ENCODE data around the gene GNAO1.
A peak's percentile ranks its signal among the peaks of the same experiment; 100 is the strongest.

GNAO1 gene

DNA sequence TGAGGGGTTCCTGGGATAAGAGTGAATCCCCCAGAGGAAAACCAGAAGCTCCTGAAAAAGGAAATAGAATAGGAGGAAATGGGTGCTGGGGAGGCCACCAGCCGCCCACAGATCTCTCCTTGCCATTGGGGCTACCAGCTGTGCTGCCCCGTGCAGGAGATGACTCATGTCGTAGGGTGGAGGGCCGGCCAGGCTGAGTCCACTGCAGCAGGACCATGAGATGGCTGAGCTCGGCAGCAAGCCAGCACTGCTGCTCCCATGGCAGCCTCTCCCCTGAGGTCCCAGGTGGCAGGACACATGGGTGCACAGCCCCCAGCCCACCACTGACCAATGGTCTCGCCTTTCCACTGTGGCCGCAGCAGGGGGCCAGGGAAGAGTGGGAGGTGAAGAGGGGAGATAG, 95.5 kb downstream of the GNAO1 start:
- H3K9me3 Mint-ChIP-seq = no peaks in the 10 kb centered on the region
- no peak overlapping the region for H3K27ac Mint-ChIP-seq
- H3K4me3 Mint-ChIP-seq = no peak overlapping the region
- H3K27me3 Mint-ChIP-seq (ENCODE audit: low read depth) = no peaks in the 10 kb centered on the region
- DNase-seq (ENCODE audit: low spot score) = no peak
- no peaks in the 10 kb centered on the region for H3K36me3 Mint-ChIP-seq (ENCODE audit: low read depth)
- no peaks in the 10 kb centered on the region for H3K4me1 Mint-ChIP-seq (ENCODE audit: low read depth)

DNA sequence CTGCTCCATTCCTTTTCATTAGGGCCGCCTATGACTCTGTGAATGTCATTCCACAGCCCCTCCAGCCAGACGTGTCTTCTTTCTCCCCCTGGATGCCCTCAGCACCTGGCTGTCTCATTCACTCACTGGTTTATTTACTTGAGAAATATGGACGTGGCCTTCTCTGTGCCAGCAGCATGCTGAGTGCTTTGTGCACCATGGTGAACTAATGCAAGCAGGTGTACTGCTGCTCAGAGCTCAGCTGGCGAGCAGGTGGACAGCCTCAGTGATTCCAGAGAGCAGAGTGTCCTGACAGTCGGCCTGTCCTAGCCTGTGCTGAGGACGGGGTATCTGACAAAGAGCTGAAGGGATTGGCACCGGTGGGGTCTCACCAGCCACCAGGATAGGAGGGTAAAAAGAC, 96.7 kb downstream of the GNAO1 start:
- Mint-ChIP-seq H3K27me3 (ENCODE audit: low read depth) (no peaks in the 10 kb centered on the region), H3K4me3 (no peak overlapping the region), H3K4me1 (ENCODE audit: low read depth) (no peaks in the 10 kb centered on the region), H3K36me3 (ENCODE audit: low read depth) (no peaks in the 10 kb centered on the region), H3K9me3 (no peaks in the 10 kb centered on the region), H3K27ac (no peak overlapping the region)
- DNase-seq (ENCODE audit: low spot score) = no peak

DNA sequence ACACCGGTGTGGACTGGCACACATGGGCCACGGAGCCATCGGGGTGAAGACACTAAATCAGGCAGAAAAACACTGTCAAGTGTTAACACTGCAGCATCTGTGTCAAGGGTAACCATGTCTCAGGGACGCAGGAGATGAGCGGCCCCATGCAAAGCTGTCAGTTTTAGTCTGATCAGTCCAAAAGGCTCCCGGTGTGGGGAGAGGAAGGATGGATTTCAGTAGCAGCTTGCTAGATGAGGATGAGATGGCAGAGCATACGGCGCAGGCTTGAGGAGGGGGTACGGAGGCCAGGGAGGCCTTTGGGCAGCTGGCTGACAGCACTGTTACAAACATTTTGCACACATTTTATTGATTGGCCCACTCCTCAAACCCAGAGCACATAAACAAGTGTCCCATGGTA, 98.1 kb downstream of the GNAO1 start:
- H3K36me3 Mint-ChIP-seq (ENCODE audit: low read depth) = no peaks in the 10 kb centered on the region
- H3K27me3 Mint-ChIP-seq (ENCODE audit: low read depth) = no peaks in the 10 kb centered on the region
- no peak overlapping the region for H3K27ac Mint-ChIP-seq
- H3K4me1 Mint-ChIP-seq (ENCODE audit: low read depth) = no peaks in the 10 kb centered on the region
- H3K9me3 Mint-ChIP-seq = no peaks in the 10 kb centered on the region
- H3K4me3 Mint-ChIP-seq = no peak overlapping the region
- no peak for DNase-seq (ENCODE audit: low spot score)

DNA sequence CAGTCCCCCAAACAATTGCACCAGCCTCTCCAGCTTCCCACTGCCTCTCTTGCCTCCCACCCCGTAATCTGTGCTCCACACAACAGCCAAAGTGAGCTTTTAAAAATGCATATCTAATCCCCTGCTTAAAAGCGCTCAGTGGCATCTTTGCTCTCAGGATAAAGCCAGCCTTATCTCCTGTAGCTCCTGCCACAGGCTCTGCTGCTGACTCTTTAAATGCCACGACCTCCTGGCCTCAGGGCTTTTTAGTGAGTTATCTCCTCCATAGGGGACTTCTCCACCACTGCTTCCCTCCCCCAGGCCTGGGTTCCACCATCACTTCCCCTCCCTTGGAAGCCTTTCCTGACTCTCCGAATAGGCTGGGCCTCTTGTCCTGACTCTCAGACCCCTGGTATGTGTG, 98.6 kb downstream of the GNAO1 start:
- no peak overlapping the region for H3K27ac Mint-ChIP-seq

DNA sequence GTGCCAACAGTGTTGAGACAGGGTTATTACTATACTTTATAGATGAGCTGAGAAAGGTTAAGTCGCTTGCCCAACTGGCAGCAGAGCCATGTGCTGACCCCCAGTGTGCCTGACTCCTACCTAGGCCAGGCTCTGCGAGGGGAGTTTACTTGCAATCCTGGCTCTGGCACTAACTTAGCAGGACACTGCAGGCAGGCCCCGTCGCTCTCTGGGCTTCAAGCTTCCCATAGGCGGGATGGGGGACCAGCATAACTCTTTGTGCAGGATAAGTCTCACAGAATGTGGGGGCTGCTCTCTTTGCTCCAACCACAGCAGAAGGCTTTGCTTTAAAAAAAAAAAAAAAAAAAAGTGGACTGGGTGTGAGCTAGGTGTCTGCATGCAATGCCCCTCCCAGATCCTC, 102.7 kb downstream of the GNAO1 start:
- Mint-ChIP-seq H3K36me3 (ENCODE audit: low read depth) (no peaks in the 10 kb centered on the region), H3K9me3 (no peaks in the 10 kb centered on the region), H3K4me1 (ENCODE audit: low read depth) (no peaks in the 10 kb centered on the region), H3K27ac (peak overlapping the region; percentile 28), H3K4me3 (no peak overlapping the region), H3K27me3 (ENCODE audit: low read depth) (peaks cover 4% of the 10 kb centered on the region)
- no peak for DNase-seq (ENCODE audit: low spot score)

More for the DNA sequence above, 98.6 kb downstream of the GNAO1 start:
- Mint-ChIP-seq H3K27me3 (ENCODE audit: low read depth) (peaks cover 2% of the 10 kb centered on the region), H3K4me3 (no peak overlapping the region), H3K36me3 (ENCODE audit: low read depth) (no peaks in the 10 kb centered on the region), H3K9me3 (no peaks in the 10 kb centered on the region), H3K4me1 (ENCODE audit: low read depth) (no peaks in the 10 kb centered on the region)
- no peak for DNase-seq (ENCODE audit: low spot score)

DNA sequence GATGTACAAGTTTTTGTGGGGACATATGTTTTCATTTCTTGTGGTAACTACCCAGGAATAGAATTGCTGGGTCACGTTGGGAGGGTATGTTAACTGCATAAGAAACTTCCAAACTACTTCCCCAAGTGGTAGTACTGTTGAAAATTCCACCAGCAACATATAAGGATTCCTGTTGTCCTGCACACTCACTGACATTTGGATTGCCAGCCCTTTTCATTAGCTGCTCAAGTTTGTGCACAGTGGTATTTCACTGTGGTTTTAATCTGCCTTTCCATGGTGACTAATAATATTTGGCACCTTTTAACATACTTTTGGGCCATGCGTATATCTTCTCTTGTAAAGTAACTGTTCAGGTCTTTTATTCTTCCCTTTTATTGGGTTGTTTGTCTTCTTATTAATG, 103.3 kb downstream of the GNAO1 start:
- Mint-ChIP-seq H3K4me1 (ENCODE audit: low read depth) (no peaks in the 10 kb centered on the region), H3K36me3 (ENCODE audit: low read depth) (no peaks in the 10 kb centered on the region), H3K27ac (peak overlapping the region; percentile 28), H3K4me3 (no peak overlapping the region), H3K9me3 (no peaks in the 10 kb centered on the region), H3K27me3 (ENCODE audit: low read depth) (peaks cover 4% of the 10 kb centered on the region)
- no peak for DNase-seq (ENCODE audit: low spot score)

DNA sequence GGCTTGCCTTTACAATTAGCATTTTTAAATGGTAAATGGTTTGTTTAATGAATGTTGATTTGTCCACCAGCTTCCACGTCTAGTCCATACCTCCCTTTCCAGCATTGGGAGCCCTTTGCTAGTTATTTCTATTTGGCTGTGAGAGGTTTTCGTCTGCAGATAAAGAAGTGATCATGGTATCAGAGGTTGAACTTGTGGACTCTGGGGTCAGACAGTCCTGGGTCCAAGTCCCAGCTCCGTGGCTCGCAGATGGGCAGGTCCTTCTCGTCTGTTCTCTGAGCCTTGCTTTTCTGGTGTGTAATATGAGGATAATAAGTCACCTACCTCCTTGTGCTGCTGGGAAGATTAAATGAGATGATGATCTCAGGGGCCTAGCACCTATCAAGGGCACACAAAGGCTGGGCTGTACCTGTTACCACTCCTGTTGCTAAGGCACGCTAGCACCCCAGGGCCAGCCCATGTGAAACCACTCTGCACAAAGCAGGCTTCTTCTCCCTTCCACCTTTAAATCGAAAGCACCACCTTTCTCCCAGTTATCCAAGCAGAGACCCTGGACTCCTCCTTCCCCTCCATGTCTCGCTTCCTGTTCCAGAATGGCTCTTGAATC, 103.9 kb downstream of the GNAO1 start:
- H3K27ac Mint-ChIP-seq = no peak overlapping the region

DNA sequence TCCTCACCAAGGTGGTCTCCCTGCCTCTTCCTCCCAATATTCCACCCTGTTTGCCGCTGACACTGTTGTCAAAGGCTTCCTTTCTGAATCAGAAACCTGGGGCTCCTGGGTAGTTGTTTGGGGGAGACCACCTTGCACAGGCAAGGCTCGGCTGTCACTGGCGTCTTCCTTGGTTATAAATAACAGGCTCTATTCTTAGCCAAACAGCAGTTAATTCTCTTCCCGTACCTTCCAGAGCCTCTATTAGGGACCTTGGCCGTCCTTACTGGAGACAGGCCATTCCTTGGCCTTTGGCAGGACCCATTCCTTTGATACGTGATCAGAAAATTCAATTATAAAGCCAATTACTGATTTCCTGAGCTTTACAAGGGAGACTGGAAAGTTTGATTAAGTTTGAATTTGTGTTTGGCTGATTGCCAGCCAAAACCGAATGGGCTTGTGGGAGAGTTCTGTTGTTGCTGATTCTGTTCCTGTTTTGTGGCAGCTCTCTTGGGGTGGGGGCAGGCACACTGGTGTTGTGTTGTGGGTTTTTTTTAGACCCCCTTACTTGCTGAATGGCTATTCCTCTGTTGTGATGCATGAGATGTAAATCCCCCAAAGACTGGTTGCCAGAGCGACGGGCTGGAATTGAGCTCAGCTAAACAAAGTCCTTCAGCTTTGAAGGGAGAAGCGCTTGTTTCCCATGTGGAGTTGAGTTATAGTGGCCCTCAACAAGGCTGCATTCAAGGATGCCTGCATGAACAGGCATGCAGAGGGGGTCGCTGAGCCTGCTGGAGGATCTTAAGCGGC, 104.6 kb downstream of the GNAO1 start:
- Mint-ChIP-seq H3K4me3 (no peak overlapping the region), H3K9me3 (no peaks in the 10 kb centered on the region), H3K27me3 (ENCODE audit: low read depth) (peaks cover 4% of the 10 kb centered on the region), H3K27ac (no peak overlapping the region), H3K36me3 (ENCODE audit: low read depth) (no peaks in the 10 kb centered on the region), H3K4me1 (ENCODE audit: low read depth) (no peaks in the 10 kb centered on the region)
- no peak for DNase-seq (ENCODE audit: low spot score)

More for the DNA sequence above, 103.9 kb downstream of the GNAO1 start:
- Mint-ChIP-seq H3K9me3 (no peaks in the 10 kb centered on the region), H3K4me1 (ENCODE audit: low read depth) (no peaks in the 10 kb centered on the region), H3K36me3 (ENCODE audit: low read depth) (no peaks in the 10 kb centered on the region), H3K27me3 (ENCODE audit: low read depth) (peaks cover 4% of the 10 kb centered on the region), H3K4me3 (no peak overlapping the region)
- DNase-seq (ENCODE audit: low spot score) = no peak

DNA sequence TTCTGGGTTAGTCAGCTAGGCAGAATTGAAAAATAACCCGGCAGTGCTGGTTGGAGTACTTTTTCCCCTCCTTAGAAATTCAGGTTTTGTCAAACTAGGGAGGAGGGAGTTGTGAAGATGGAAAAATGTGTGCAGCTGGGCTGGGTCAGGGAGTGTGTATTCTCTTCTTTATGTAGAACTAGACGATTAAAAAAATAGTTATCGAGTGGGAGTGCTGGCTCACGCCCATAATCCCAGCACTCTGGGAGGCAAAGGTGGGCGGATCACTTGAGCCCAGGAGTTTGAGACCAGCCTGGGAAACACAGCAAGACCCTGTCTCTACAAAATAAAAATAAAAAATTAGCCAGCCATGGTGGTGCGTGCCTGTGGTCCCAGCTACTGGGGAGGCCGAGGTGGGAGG, 106.4 kb downstream of the GNAO1 start:
- no peaks in the 10 kb centered on the region for H3K36me3 Mint-ChIP-seq (ENCODE audit: low read depth)
- H3K9me3 Mint-ChIP-seq = no peaks in the 10 kb centered on the region
- H3K27me3 Mint-ChIP-seq (ENCODE audit: low read depth) = peaks cover 4% of the 10 kb centered on the region
- no peaks in the 10 kb centered on the region for H3K4me1 Mint-ChIP-seq (ENCODE audit: low read depth)
- H3K4me3 Mint-ChIP-seq = no peak overlapping the region
- no peak for DNase-seq (ENCODE audit: low spot score)
- H3K27ac Mint-ChIP-seq = no peak overlapping the region

DNA sequence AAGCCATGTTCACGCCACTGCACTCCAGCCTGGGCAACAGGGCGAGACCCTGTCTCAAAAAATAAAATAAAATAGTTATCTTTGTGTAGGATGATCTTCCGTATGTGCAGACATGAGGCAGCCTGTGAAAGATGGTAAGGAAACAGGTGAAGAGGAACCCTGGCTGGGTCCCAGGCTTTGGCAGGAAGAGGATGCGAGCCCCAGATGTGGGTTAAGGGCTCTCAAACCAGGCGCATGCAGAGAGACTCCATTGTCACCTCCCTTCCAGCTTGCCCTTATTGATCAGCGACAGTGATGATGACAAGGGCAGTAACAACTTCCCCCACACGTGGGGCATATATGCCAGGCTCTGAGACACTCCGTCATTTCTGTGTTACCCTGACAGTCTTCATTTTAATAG, 106.8 kb downstream of the GNAO1 start:
- H3K36me3 Mint-ChIP-seq (ENCODE audit: low read depth) = no peaks in the 10 kb centered on the region
- H3K27me3 Mint-ChIP-seq (ENCODE audit: low read depth) = peaks cover 4% of the 10 kb centered on the region
- no peak for DNase-seq (ENCODE audit: low spot score)
- H3K4me1 Mint-ChIP-seq (ENCODE audit: low read depth) = no peaks in the 10 kb centered on the region
- no peak overlapping the region for H3K4me3 Mint-ChIP-seq
- no peak overlapping the region for H3K27ac Mint-ChIP-seq
- no peaks in the 10 kb centered on the region for H3K9me3 Mint-ChIP-seq

DNA sequence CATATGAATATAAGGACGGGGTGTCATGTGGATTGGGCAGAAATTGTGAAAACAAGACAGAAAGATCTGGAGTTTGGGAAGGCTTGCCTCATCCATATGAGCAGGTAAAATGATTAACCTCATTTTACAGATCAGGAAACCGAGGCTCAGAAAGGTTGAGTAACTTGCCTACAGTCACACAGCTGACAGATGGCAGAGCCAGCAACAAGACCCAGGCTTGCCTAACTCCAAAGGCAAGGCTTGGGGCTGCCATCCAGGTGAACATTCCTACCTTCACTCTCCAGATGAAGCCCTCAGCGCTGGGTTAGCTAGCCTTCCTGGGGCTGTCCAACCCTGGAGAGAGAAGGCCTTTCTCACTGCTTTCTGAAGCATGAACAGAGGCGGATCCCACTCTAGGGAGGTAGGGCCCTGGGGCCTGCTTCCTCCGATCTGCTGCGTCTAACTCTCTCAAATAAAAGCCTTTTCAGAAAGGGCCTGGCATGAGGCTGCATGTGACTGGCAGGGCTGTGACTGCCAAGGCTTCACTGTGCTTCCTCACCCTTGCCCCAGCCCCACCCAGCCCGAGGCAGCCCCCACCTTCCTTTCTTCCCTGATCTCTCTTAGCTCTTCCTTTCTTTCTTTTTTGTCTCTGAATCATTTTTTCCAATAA, 107.8 kb downstream of the GNAO1 start:
- DNase-seq (ENCODE audit: low spot score) = no peak
- Mint-ChIP-seq H3K27me3 (ENCODE audit: low read depth) (peaks cover 4% of the 10 kb centered on the region), H3K36me3 (ENCODE audit: low read depth) (no peaks in the 10 kb centered on the region), H3K4me1 (ENCODE audit: low read depth) (no peaks in the 10 kb centered on the region), H3K9me3 (no peaks in the 10 kb centered on the region), H3K4me3 (no peak overlapping the region), H3K27ac (no peak overlapping the region)

DNA sequence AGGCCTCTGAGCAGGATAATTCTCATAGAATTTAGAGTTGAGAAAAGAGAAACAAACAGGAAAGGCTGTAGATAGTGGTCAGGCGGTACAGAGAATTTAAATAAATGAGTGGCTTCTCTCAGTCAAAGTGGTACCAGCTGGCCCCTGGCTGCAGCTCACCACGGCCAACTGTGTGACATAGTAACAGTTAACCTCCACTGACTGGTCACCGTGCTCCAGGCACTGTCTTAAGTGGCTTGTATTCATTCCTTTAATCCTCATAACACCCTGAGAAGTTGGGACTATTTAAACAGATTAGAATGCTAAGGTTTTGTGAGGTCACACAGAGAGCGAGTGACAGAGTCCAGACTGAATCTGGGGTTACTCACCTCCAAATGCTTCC, 108.9 kb downstream of the GNAO1 start:
- Mint-ChIP-seq H3K4me1 (ENCODE audit: low read depth) (no peaks in the 10 kb centered on the region), H3K36me3 (ENCODE audit: low read depth) (no peaks in the 10 kb centered on the region), H3K4me3 (no peak overlapping the region), H3K27ac (no peak overlapping the region), H3K9me3 (no peaks in the 10 kb centered on the region), H3K27me3 (ENCODE audit: low read depth) (peaks cover 2% of the 10 kb centered on the region)
- no peak for DNase-seq (ENCODE audit: low spot score)

DNA sequence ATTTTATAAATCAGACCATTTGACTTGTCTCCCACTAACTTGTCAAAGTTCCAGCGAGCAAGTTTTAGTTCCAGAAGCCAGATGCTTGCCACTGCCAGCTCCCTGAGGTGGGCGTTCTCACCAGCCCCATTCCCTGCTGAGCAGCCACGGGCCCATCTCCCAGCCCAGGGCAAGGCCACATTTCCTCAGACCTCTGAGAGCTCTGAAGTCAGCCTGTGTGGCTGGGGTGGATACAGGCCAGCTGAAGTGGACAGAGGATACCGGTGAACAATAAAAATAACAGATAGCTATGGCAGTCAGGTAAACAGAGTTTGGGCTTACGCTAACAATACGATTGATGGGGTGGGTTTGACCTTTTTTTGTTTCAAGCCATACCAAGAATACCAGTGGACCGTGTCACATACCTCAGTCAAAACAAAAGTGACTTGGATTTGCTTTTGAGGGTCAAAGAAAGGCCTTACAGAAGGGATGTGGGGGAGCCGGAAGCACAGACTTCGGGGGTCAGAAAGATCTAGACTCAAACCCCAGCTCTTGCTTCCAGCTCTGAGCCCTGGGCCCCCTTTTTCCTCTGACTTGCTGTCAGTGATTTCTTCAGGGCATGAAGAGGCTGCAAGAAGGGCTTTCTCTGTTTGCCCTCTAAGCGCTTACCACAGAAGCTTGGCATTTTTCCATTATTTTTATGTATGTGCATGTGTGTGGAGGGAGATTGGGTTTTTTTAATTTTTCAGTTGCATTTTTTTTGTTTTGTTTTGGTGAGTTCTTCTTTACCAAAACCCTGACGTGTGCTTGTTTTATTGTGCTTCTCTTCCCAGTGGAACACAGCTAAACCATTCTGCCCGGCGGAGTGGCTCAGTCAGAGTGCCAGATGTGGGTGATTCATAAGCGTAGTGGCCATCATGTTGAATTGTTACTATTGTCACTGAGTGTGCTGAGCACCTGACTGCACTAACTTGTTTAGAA, 109.9 kb downstream of the GNAO1 start:
- H3K27ac Mint-ChIP-seq = no peak overlapping the region
- no peaks in the 10 kb centered on the region for H3K4me1 Mint-ChIP-seq (ENCODE audit: low read depth)
- H3K27me3 Mint-ChIP-seq (ENCODE audit: low read depth) = peaks cover 2% of the 10 kb centered on the region
- H3K4me3 Mint-ChIP-seq = no peak overlapping the region
- no peak for DNase-seq (ENCODE audit: low spot score)
- H3K9me3 Mint-ChIP-seq = no peaks in the 10 kb centered on the region
- no peaks in the 10 kb centered on the region for H3K36me3 Mint-ChIP-seq (ENCODE audit: low read depth)

DNA sequence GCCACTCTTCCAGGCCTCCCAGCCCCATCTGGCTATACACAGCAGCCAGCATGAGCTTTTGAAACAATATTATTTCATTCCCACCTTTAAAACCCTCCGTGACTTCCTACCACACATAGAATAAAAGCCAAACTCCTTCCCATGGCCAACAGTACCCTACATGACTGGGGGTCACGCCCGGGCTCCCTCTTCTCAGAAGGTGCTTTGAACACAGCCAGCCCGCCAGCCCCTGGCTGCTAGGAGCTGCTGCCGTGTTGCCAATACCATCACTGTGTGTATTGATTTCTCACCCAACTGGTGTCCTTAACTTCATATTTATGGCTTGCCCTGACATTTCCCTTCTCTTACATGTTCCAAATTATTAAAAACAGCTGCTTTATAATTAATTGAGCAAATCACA, 111.2 kb downstream of the GNAO1 start:
- peaks cover 2% of the 10 kb centered on the region for H3K27me3 Mint-ChIP-seq (ENCODE audit: low read depth)
- H3K4me1 Mint-ChIP-seq (ENCODE audit: low read depth) = no peaks in the 10 kb centered on the region
- no peak overlapping the region for H3K27ac Mint-ChIP-seq
- H3K36me3 Mint-ChIP-seq (ENCODE audit: low read depth) = no peaks in the 10 kb centered on the region
- no peaks in the 10 kb centered on the region for H3K9me3 Mint-ChIP-seq
- H3K4me3 Mint-ChIP-seq = no peak overlapping the region
- DNase-seq (ENCODE audit: low spot score) = no peak
